SK-N-SH (cell line): ENCODE measurements around the gene PSMB4. TPM values are rescaled to one million over a fixed set of nuclear protein-coding genes. Genes with fewer than 3 reads are reported as not detected.

ENCODE experiments used
- CTCF ChIA-PET: fragments of 300-600, 350-600 bp; formaldehyde crosslinking; extraction: SDS; loops from one replicate; lab custom pipeline; 2021; lab: Yijun Ruan, JAX
- POLR2A ChIA-PET: fragments of 350-600 bp; sonication (Branson Sonifier 250); formaldehyde crosslinking; extraction: SDS; loops from one replicate; lab custom pipeline; 2020; ENCODE audit warnings: antibody characterized with exemption, inconsistent platforms; lab: Yijun Ruan, JAX
- DNase-seq: peaks from one replicate; pipeline ENCODE4 v3.0.0; 2012
- H2AFZ ChIP-seq: fragments of 200-600 bp; sonication (generic); 2 replicates; pipeline ENCODE4 v1.8.1; 2016; ENCODE audit warnings: antibody characterized with exemption, mild to moderate bottlenecking, low read depth
- H3F3A ChIP-seq: fragments of 200-600 bp; sonication (generic); replicated peaks from 2 replicates; pipeline ENCODE3; 2016; ENCODE audit warnings: antibody characterized with exemption, mild to moderate bottlenecking; ENCODE audit not compliant: insufficient read depth
- H3K27ac ChIP-seq, 2 experiments: fragments of 200-500 bp in 1 of 2; fragments of 200-600 bp in 1 of 2; sonication (Bioruptor generic) in 1 of 2; sonication (generic), shearing (Covaris generic) in 1 of 2; 2 replicates each; pipeline versions ENCODE4 v1.5.1 to v1.6.1; 2014 to 2016; ENCODE audit warnings: low read depth in 2 of 2, inconsistent platforms in 1 of 2, low read length in 1 of 2, mild to moderate bottlenecking in 1 of 2, mixed read lengths in 1 of 2
- H3K27me3 ChIP-seq: fragments of 200-600 bp; sonication (generic), shearing (Covaris generic); 2 replicates; pipeline ENCODE4 v1.6.1; 2016; ENCODE audit warnings: mixed run types; ENCODE audit not compliant: insufficient read depth
- H3K36me3 ChIP-seq, 2 experiments: fragments of 200-500 bp in 1 of 2; fragments of 200-600 bp in 1 of 2; sonication (Bioruptor generic) in 1 of 2; sonication (generic) in 1 of 2; replicated peaks in 1 of 2; 2 replicates each; pipeline versions ENCODE3 to v1.5.1; 2014 to 2016; ENCODE audit warnings: low read length in 1 of 2, mild to moderate bottlenecking in 1 of 2; ENCODE audit not compliant: insufficient read depth in 2 of 2, control insufficient read depth in 1 of 2
- H3K4me1 ChIP-seq, 2 experiments: fragments of 200-500 bp in 1 of 2; fragments of 200-600 bp in 1 of 2; sonication (Bioruptor generic) in 1 of 2; sonication (generic), shearing (Covaris generic) in 1 of 2; 2 replicates each; pipeline versions ENCODE4 v1.5.1 to v1.6.1; 2014 to 2016; ENCODE audit warnings: low read depth in 1 of 2, low read length in 1 of 2, mixed run types in 1 of 2; ENCODE audit not compliant: insufficient read depth in 2 of 2, control insufficient read depth in 1 of 2
- H3K4me2 ChIP-seq: fragments of 200-600 bp; sonication (generic), shearing (Covaris generic); 2 replicates; pipeline ENCODE4 v1.6.1; 2017; ENCODE audit warnings: mixed run types
- H3K4me3 ChIP-seq, 2 experiments: fragments of 200-500 bp in 1 of 2; fragments of 200-600 bp in 1 of 2; sonication (Bioruptor generic) in 1 of 2; sonication (generic), shearing (Covaris generic) in 1 of 2; 2 replicates each; pipeline versions ENCODE4 v1.5.1 to v1.8.1; 2014 to 2016; ENCODE audit warnings: low read depth in 2 of 2, inconsistent platforms in 1 of 2, low read length in 1 of 2, mild to moderate bottlenecking in 1 of 2, mixed read lengths in 1 of 2, moderate library complexity in 1 of 2
- H3K79me2 ChIP-seq: fragments of 200-600 bp; sonication (generic); 2 replicates; pipeline ENCODE4 v1.8.1; 2017; ENCODE audit warnings: mild to moderate bottlenecking; ENCODE audit not compliant: insufficient read depth
- H3K9ac ChIP-seq: fragments of 200-600 bp; sonication (generic); 2 replicates; pipeline ENCODE4 v1.6.1; 2017; ENCODE audit warnings: mixed run types
- H3K9me2 ChIP-seq: fragments of 200-600 bp; sonication (generic); 2 replicates; pipeline ENCODE4 v1.6.1; 2017; ENCODE audit warnings: mixed run types
- H3K9me3 ChIP-seq: fragments of 200-600 bp; sonication (generic); 2 replicates; pipeline ENCODE4 v1.6.1; 2017; ENCODE audit warnings: mixed run types, mild to moderate bottlenecking, moderate library complexity
- H4K20me1 ChIP-seq: fragments of 200-600 bp; sonication (generic); 2 replicates; pipeline ENCODE4 v1.6.1; 2017; ENCODE audit warnings: mild to moderate bottlenecking, mixed run types; ENCODE audit not compliant: insufficient read depth
- ELF1 ChIP-seq: IDR thresholded peaks from 2 replicates; pipeline ENCODE4 v1.4.0; 2012
- EP300 ChIP-seq, 2 experiments: IDR thresholded peaks; 2 replicates each; pipeline versions ENCODE4 v1.4.0 to v1.6.1; 2012; ENCODE audit warnings: borderline replicate concordance in 1 of 2, low read depth in 1 of 2, low read length in 1 of 2
- EZH2phosphoT487 ChIP-seq: fragments of 200-600 bp; sonication (generic); IDR thresholded peaks from 2 replicates; pipeline ENCODE4 v1.6.1; 2017; ENCODE audit warnings: low read depth, mixed run types, mild to moderate bottlenecking, antibody characterized with exemption, moderate library complexity, borderline replicate concordance
- MAX ChIP-seq: IDR thresholded peaks from 2 replicates; pipeline ENCODE4 v1.4.0; 2012; ENCODE audit warnings: low read depth
- MEF2A ChIP-seq: IDR thresholded peaks from 2 replicates; pipeline ENCODE4 v1.4.0; 2012; ENCODE audit warnings: low read depth, borderline replicate concordance
- NRF1 ChIP-seq: IDR thresholded peaks from 2 replicates; pipeline ENCODE4 v1.6.1; 2012; ENCODE audit warnings: low read depth, mild to moderate bottlenecking, low read length
- RAD21 ChIP-seq: IDR thresholded peaks from 2 replicates; pipeline ENCODE4 v1.6.1; 2012; ENCODE audit warnings: mild to moderate bottlenecking, low read length
- RCOR1 ChIP-seq: fragments of 150-350 bp; IDR thresholded peaks from 2 replicates; pipeline ENCODE4 v1.6.1; 2017; ENCODE audit warnings: antibody characterized with exemption, low read length
- RXRA ChIP-seq: IDR thresholded peaks from 2 replicates; pipeline ENCODE4 v1.4.0; 2012; ENCODE audit warnings: low read depth, mild to moderate bottlenecking, borderline replicate concordance
- USF1 ChIP-seq: IDR thresholded peaks from 2 replicates; pipeline ENCODE4 v1.4.0; 2012; ENCODE audit warnings: low read depth, borderline replicate concordance
- ZBTB33 ChIP-seq: IDR thresholded peaks from 2 replicates; pipeline ENCODE4 v1.4.0; 2012; ENCODE audit warnings: low read depth, borderline replicate concordance
- WGBS: methylation state at CpG from one replicate; pipeline ENCODE4 v1.1.6; 2017; ENCODE audit warnings: low lambda C conversion rate; 5-methylcytosine and 5-hydroxymethylcytosine counted together
- polyA plus RNA-seq, 3 experiments: library from polyadenylated mRNA; depleted of rRNA; stranded (reverse); fragments of >200 nt; gene quantifications; 2 replicates each; pipeline ENCODE4 v1.2.3, GENCODE V29; 2012
- TF ChIP-seq, protein P1 (sequence below): fragments of 200-600 bp; sonication (generic); IDR thresholded peaks from 2 replicates; pipeline ENCODE4 v1.6.1; 2017; ENCODE audit warnings: antibody characterized with exemption, mild to moderate bottlenecking, moderate library complexity
- TF ChIP-seq, protein P2 (sequence below): fragments of 150-350 bp; IDR thresholded peaks from 2 replicates; pipeline ENCODE4 v1.6.1; 2017; ENCODE audit warnings: antibody characterized with exemption, low read length, low read depth, borderline replicate concordance

The PSMB4 gene
- polyA plus RNA-seq, 1 of the 3 experiments (the other 2 are of a cell fraction), result 716 TPM

DNA sequence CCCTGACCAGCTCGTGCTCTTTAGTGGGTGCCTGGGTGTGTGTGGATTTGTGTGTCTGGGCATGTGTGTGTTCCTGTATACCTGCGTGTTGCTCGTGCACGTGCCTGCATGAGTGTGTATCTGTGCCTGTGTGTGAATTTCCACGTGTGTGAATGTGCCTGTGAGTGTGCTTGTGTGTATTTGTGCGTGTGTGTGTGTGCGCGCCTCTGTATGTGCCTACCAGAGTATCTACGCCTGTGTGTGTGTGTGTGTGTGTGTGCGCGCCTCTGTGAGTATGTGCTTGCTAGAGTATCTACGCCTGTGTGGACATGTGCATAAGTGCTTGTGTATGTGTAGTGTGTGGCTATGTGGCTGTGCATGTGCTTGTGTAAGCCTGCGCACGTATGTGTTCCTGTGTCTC, 26.2 kb upstream of the PSMB4 start:
- Histone ChIP-seq H3K27me3 (no peaks in the 10 kb centered on the region), H4K20me1 (no peaks in the 10 kb centered on the region), H3K9me3 (no peaks in the 10 kb centered on the region), H3K4me2 (no peak overlapping the region), H3K9ac (no peak overlapping the region), H3K4me1 (peaks cover 0 to 15% of the 10 kb centered on the region in 2 experiments; a peak in 1 of 4 replicates), H3K27ac (no peak overlapping the region), H3K36me3 (no peaks in the 10 kb centered on the region), H3K4me3 (no peak overlapping the region), H3K9me2 (no peaks in the 10 kb centered on the region), H3K79me2 (no peaks in the 10 kb centered on the region), H2AFZ (no peak overlapping the region), H3F3A (no peaks in the 10 kb centered on the region)
- 90% methylated on average over 12 of the region's 14 CpGs for WGBS
- TF ChIP-seq ZBTB33, result no peak
- DNase-seq, result no peak
- CTCF ChIA-PET, result interaction anchor here (0.8 kb wide), 1 partner anchor 72 kb away, joined by 3 read pairs; no protein-coding TSS in a partner anchor
- POLR2A ChIA-PET, result no interaction called here

DNA sequence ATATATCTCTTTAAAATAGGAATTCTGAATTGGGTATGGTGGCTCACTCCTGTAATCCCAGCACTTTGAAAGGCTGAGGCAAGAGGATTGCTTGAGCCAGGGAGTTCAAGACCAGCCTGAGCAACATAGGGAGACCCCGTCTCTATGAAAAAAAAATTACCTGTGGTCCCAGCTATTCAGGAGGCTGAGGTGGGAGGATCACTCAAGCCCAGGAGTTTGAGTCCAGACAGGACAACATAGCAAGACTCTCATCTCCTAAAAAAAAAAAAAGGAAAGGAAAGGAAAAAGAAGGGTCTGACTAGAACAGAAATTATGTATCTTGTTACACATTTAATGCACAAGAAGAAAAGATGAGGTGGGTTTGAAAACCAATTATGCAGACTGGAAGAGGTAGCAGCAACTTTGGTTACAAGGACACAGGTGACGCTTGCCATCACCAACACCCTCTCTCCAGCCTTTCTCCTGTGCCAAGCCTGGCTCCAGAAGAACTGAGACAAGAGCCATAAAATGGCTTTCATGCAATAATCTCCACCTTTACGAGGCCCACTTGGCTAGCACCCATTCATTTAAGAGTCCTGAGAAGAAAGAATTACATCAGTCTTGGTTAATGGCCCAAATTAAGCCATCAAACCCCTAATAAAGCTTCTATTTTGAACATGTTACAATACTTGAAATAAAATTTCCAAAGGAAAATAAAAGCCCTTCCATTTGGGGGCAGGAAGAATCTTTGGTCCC, 22.1 kb upstream of the PSMB4 start:
- no peak for TF ChIP-seq EP300 (IDR thresholded peaks at IDR 0.05; ENCODE audit: borderline replicate concordance in 1 of 2, low read depth in 1 of 2, low read length in 1 of 2)
- no peak for TF ChIP-seq ELF1
- TF ChIP-seq, protein P1, sequence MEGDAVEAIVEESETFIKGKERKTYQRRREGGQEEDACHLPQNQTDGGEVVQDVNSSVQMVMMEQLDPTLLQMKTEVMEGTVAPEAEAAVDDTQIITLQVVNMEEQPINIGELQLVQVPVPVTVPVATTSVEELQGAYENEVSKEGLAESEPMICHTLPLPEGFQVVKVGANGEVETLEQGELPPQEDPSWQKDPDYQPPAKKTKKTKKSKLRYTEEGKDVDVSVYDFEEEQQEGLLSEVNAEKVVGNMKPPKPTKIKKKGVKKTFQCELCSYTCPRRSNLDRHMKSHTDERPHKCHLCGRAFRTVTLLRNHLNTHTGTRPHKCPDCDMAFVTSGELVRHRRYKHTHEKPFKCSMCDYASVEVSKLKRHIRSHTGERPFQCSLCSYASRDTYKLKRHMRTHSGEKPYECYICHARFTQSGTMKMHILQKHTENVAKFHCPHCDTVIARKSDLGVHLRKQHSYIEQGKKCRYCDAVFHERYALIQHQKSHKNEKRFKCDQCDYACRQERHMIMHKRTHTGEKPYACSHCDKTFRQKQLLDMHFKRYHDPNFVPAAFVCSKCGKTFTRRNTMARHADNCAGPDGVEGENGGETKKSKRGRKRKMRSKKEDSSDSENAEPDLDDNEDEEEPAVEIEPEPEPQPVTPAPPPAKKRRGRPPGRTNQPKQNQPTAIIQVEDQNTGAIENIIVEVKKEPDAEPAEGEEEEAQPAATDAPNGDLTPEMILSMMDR, result no peak
- TF ChIP-seq, protein P2, sequence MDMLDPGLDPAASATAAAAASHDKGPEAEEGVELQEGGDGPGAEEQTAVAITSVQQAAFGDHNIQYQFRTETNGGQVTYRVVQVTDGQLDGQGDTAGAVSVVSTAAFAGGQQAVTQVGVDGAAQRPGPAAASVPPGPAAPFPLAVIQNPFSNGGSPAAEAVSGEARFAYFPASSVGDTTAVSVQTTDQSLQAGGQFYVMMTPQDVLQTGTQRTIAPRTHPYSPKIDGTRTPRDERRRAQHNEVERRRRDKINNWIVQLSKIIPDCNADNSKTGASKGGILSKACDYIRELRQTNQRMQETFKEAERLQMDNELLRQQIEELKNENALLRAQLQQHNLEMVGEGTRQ, result no peak
- no peak for TF ChIP-seq EZH2phosphoT487
- no peak for TF ChIP-seq MEF2A
- TF ChIP-seq RXRA, result no peak
- no peak for TF ChIP-seq USF1
- no peak for TF ChIP-seq RCOR1
- no peak for TF ChIP-seq MAX
- TF ChIP-seq RAD21, result no peak
- no peak for TF ChIP-seq NRF1
- H3K4me1 ChIP-seq, result peaks cover 0 to 4% of the 10 kb centered on the region in 2 experiments; a peak in 1 of 4 replicates
- no peak overlapping the region for H3K4me3 ChIP-seq
- no peaks in the 10 kb centered on the region for H4K20me1 ChIP-seq
- no peak overlapping the region for H2AFZ ChIP-seq
- 44% methylated on average over 3 of the region's 3 CpGs for WGBS
- no peaks in the 10 kb centered on the region for H3K9me3 ChIP-seq
- ChIA-PET POLR2A (no interaction called here), CTCF (no interaction called here)
- H3K27me3 ChIP-seq, result no peaks in the 10 kb centered on the region; the same call in 1 of the 2 replicates
- no peaks in the 10 kb centered on the region for H3K9me2 ChIP-seq
- H3F3A ChIP-seq, result no peaks in the 10 kb centered on the region
- H3K9ac ChIP-seq, result no peak overlapping the region
- DNase-seq, result no peak
- no peaks in the 10 kb centered on the region for H3K36me3 ChIP-seq
- no peak overlapping the region for H3K4me2 ChIP-seq
- no peak overlapping the region for H3K27ac ChIP-seq
- H3K79me2 ChIP-seq, result no peaks in the 10 kb centered on the region
